ES-I3 (cell line): ENCODE data around the gene NPHP4.

Experiments
- H3K36me3 ChIP-seq: 2 replicates; pipeline ENCODE4 v1.6.1; 2013; ENCODE audit warnings: mild to moderate bottlenecking, low read length, control low read depth, moderate library complexity; ENCODE audit not compliant: insufficient read depth
- H3K4me1 ChIP-seq: 2 replicates; pipeline ENCODE4 v1.6.1; 2013; ENCODE audit warnings: mild to moderate bottlenecking, control low read depth, low read length; ENCODE audit not compliant: insufficient read depth
- H3K9ac ChIP-seq: 2 replicates; pipeline ENCODE4 v1.6.1; 2013; ENCODE audit warnings: low read depth, mild to moderate bottlenecking, low read length, moderate library complexity
- H3K9me3 ChIP-seq: 2 replicates; pipeline ENCODE4 v1.6.1; 2013; ENCODE audit warnings: mild to moderate bottlenecking, low read length, moderate library complexity; ENCODE audit not compliant: control insufficient read depth, insufficient read depth

Gene NPHP4

GRCh38 chr1:5940723-5941407 is 51.4 kb downstream of the NPHP4 start:
- Histone ChIP-seq H3K4me1 (no peaks in the 10 kb centered on the region), H3K9me3 (no peaks in the 10 kb centered on the region), H3K9ac (no peak overlapping the region), H3K36me3 (no peaks in the 10 kb centered on the region)

GRCh38 chr1:5939271-5940170 is 52.7 kb downstream of the NPHP4 start:
- Histone ChIP-seq H3K36me3 (no peaks in the 10 kb centered on the region), H3K9ac (no peak overlapping the region), H3K4me1 (no peaks in the 10 kb centered on the region), H3K9me3 (no peaks in the 10 kb centered on the region)

- no peaks in the 10 kb centered on the region for H3K36me3 ChIP-seq
- no peaks in the 10 kb centered on the region for H3K9me3 ChIP-seq
- H3K9ac ChIP-seq = no peak overlapping the region
- 0 out of 2 replicates have a peak, but pooled peaks cover 5% of the 10 kb centered on the region for H3K4me1 ChIP-seq
Measured at GRCh38 chr1:5938101-5938646, 54.1 kb downstream of the NPHP4 start.

GRCh38 chr1:5937373-5937857 is 54.8 kb downstream of the NPHP4 start:
- H3K4me1 ChIP-seq = 0 out of 2 replicates have a peak, but pooled peaks cover 7% of the 10 kb centered on the region
- no peaks in the 10 kb centered on the region; the same call in 1 of the 2 replicates for H3K36me3 ChIP-seq
- no peaks in the 10 kb centered on the region for H3K9me3 ChIP-seq
- H3K9ac ChIP-seq = no peak overlapping the region

GRCh38 chr1:5936621-5937372 is 55.4 kb downstream of the NPHP4 start:
- H3K9ac ChIP-seq = no peak overlapping the region

GRCh38 chr1:5936126-5936525 is 56.1 kb downstream of the NPHP4 start:
- no peaks in the 10 kb centered on the region; the same call in 1 of the 2 replicates for H3K36me3 ChIP-seq
- 0 out of 2 replicates have a peak, but pooled peaks cover 7% of the 10 kb centered on the region for H3K4me1 ChIP-seq
- no peak overlapping the region for H3K9ac ChIP-seq
- no peaks in the 10 kb centered on the region for H3K9me3 ChIP-seq

More at GRCh38 chr1:5936621-5937372, 55.4 kb downstream of the NPHP4 start:
- Histone ChIP-seq H3K9me3 (no peaks in the 10 kb centered on the region), H3K36me3 (no peaks in the 10 kb centered on the region; the same call in 1 of the 2 replicates), H3K4me1 (0 out of 2 replicates have a peak, but pooled peaks cover 7% of the 10 kb centered on the region)

- Histone ChIP-seq H3K9me3 (no peaks in the 10 kb centered on the region), H3K36me3 (no peaks in the 10 kb centered on the region; the same call in 1 of the 2 replicates), H3K9ac (no peak overlapping the region), H3K4me1 (0 out of 2 replicates have a peak, but pooled peaks cover 7% of the 10 kb centered on the region)
Measured at GRCh38 chr1:5935026-5935425, 57.2 kb downstream of the NPHP4 start.

GRCh38 chr1:5934058-5934884 is 58.0 kb downstream of the NPHP4 start:
- H3K9ac ChIP-seq = no peak overlapping the region
- no peaks in the 10 kb centered on the region for H3K9me3 ChIP-seq
- H3K36me3 ChIP-seq = no peaks in the 10 kb centered on the region; the same call in 1 of the 2 replicates
- H3K4me1 ChIP-seq = 0 out of 2 replicates have a peak, but pooled peaks cover 7% of the 10 kb centered on the region

GRCh38 chr1:5933676-5934057 is 58.6 kb downstream of the NPHP4 start:
- no peak overlapping the region for H3K9ac ChIP-seq
- H3K9me3 ChIP-seq = no peaks in the 10 kb centered on the region
- no peaks in the 10 kb centered on the region; the same call in 1 of the 2 replicates for H3K36me3 ChIP-seq
- H3K4me1 ChIP-seq = 0 out of 2 replicates have a peak, but pooled peaks cover 7% of the 10 kb centered on the region

GRCh38 chr1:5933050-5933449 is 59.2 kb downstream of the NPHP4 start:
- Histone ChIP-seq H3K4me1 (0 out of 2 replicates have a peak, but pooled peaks cover 7% of the 10 kb centered on the region), H3K9ac (no peak overlapping the region), H3K9me3 (no peaks in the 10 kb centered on the region), H3K36me3 (no peaks in the 10 kb centered on the region; the same call in 1 of the 2 replicates)

- no peak overlapping the region for H3K9ac ChIP-seq
- 0 out of 2 replicates have a peak, but pooled peaks cover 7% of the 10 kb centered on the region for H3K4me1 ChIP-seq
- no peaks in the 10 kb centered on the region; the same call in 1 of the 2 replicates for H3K36me3 ChIP-seq
- H3K9me3 ChIP-seq = no peaks in the 10 kb centered on the region
Measured at GRCh38 chr1:5928714-5929400, 63.4 kb downstream of the NPHP4 start.

- Histone ChIP-seq H3K4me1 (no peaks in the 10 kb centered on the region), H3K36me3 (no peaks in the 10 kb centered on the region; the same call in 1 of the 2 replicates), H3K9me3 (no peaks in the 10 kb centered on the region), H3K9ac (no peak overlapping the region)
Measured at GRCh38 chr1:5927506-5928370, 64.5 kb downstream of the NPHP4 start.
